Activated CD8-positive, alpha-beta memory T cell treated with anti-CD3 and anti-CD28 coated beads, Interleukin-2, amount 50 U/mL, for 1 hour (primary cell): Measurements from ENCODE around the gene REM2.

Experiments used
- DNase-seq: peaks from one replicate; pipeline ENCODE4 v3.0.0-alpha.2; 2020; ENCODE audit errors: extremely low read depth

Gene REM2, protein sequence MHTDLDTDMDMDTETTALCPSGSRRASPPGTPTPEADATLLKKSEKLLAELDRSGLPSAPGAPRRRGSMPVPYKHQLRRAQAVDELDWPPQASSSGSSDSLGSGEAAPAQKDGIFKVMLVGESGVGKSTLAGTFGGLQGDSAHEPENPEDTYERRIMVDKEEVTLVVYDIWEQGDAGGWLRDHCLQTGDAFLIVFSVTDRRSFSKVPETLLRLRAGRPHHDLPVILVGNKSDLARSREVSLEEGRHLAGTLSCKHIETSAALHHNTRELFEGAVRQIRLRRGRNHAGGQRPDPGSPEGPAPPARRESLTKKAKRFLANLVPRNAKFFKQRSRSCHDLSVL

DNA sequence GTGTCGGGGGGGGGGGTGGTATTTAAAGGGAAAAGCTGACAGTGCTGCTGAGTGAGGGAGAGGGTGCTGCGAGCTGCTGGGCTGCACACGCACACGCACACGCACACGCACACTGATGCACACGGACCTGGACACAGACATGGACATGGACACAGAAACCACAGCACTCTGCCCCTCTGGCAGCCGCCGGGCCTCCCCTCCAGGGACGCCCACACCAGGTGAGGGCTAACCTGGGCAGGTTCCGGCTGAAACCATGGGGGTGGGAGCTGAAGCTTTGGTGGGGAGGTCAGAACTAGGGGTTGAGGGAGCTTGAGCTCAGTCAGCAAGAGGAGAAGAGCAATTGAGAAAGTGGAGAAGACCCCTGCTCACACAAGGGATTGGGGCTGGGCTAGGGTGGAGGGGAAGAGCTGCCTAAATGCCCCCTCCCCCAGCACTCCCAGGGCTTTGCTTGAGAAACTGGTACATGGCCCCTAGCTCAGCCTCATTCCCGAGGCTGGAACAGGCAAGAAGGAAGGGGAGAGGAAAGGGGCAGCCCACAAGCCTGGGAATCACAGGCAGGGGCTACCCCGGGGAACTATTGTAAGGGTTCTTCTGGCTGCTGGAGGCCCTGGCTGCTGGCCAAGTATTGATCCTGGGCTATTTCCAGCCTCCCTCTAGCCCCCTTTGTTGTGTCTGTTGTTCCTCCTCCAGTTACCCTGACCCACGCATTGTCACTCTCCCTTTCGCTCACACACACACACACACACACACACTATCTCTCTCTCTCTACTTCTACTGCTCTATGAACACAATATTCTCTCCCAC, at the start of gene REM2:
Gene REM2, plus strand, starts transcription at position 50 of the 804 bp plus-strand sequence. Its CDS starts 66 bp downstream, at position 116.
- DNase-seq, result no peak

DNA sequence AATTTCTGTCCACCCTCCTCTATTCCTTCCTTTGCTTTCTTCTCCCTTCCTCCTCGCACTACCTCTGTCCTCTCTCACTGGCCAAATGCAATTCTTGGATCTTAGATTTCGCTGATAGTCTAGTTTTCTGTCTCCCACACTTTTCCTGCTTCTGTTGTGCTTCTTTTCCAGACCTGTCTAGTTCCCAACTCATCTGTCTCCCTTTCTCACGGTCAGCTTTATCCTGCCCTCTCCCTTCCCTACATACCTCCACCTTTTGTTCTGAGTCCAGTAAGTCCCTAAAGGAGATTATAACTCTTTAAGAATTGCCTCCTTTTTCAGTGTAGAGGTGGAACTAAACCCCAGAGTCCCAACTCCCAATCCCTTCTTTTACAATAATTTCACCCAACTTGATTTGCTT, 47.5 kb upstream of the REM2 start:
- DNase-seq, result no peak

GRCh38 chr14:22836301-22837113, 46.5 kb upstream of the REM2 start, which contains the start of gene MMP14:
TSS of gene MMP14 (plus strand) at chr14:22836585. CDS start at chr14:22836818, 233 bp downstream.
- DNase-seq, result no peak

GRCh38 chr14:22837114-22837749, 45.8 kb upstream of the REM2 start:
- DNase-seq, result no peak

DNA sequence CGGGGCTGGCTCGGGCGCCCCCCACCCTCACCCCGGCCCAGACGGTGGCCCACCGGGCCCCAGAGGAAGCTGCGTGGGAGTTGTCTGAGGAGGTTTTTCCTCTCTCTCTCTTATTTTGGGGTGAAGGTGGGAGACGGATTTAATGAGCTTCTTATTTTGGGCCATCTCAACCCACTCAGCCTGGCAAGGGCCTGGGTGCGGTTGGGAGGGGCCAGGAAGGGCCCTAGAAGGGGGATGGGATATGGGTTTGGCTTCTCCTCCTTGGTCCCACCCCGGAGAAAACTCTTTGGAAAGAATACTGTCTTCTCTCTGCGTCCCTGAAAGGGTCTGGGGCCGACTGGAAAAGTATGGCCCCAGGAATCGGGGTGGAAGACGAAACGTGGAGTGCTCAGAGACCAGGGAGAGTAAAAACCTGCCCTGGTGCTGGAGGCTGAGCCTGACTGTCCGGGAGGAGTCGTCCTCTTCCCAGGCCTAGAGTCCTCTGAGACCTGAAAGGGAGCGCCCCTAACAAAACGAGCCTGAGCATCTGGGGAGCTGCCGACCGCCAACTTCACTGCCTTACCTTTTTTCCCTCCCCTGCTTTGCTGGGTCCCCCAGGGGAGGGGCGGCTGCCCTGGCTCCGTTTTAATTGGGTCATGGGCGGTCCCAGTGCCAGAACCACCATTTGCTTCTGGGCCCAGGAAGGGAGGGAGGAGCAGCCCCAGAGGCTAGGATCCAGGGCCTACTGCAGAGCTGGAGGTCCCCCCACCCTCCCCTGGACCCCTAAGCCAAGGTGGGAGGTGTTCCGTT, 45.1 kb upstream of the REM2 start:
- no peak for DNase-seq

DNA sequence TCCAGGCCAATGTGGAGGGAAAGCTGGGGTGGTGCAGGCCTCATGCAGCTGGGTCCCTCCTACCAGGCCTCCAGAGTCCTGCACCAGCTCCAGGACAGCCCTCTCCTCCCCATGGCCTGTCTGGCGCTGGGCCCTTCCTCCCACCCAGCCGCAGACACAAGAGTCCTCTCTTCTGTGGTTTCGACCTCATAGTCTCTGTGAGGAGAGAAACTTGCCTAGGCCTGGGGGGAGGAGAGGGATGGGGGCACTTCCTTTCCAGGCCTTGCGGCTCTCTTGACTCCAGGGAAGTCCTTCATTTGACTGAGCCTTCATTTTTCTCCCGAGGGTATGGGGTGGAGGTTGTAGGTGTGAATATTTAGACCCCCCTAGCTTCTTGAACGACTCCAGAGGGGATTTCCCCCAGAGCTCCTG, 44.4 kb upstream of the REM2 start:
- no peak for DNase-seq

- DNase-seq, result no peak
These were observed 43.8 kb upstream of the REM2 start for GRCh38 chr14:22839159-22839779.

- DNase-seq, result no peak
These were observed 41.7 kb upstream of the REM2 start for GRCh38 chr14:22841311-22841710.

- no peak for DNase-seq
These were observed 41.3 kb upstream of the REM2 start for GRCh38 chr14:22841769-22842168.

- no peak for DNase-seq
These were observed 40.6 kb upstream of the REM2 start for GRCh38 chr14:22842211-22843122.

DNA sequence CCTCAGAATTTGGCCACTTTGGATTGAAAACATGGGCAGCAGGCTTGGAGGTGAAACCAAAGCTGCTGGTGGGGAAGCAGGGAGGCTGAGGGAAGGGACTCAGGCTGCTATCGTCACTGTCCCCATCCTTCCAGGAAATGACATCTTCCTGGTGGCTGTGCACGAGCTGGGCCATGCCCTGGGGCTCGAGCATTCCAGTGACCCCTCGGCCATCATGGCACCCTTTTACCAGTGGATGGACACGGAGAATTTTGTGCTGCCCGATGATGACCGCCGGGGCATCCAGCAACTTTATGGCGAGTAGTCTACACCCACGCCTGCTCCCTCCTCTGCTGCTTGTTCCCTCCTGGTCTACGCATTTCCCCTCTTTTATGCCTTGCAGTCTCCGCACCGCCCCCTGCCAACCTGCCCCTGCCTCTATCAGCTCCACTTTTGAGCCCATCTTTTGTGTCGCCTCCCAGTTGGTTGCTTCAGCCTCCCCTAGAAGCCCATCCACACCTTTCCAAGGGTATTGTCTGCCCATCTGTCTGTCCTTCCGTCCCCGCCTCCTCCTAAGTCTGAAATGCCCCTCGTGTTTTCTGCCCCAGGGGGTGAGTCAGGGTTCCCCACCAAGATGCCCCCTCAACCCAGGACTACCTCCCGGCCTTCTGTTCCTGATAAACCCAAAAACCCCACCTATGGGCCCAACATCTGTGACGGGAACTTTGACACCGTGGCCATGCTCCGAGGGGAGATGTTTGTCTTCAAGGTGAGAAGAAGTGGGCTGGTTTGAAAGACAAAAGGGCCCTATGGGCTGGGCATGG, 39.7 kb upstream of the REM2 start:
- no peak for DNase-seq

DNA sequence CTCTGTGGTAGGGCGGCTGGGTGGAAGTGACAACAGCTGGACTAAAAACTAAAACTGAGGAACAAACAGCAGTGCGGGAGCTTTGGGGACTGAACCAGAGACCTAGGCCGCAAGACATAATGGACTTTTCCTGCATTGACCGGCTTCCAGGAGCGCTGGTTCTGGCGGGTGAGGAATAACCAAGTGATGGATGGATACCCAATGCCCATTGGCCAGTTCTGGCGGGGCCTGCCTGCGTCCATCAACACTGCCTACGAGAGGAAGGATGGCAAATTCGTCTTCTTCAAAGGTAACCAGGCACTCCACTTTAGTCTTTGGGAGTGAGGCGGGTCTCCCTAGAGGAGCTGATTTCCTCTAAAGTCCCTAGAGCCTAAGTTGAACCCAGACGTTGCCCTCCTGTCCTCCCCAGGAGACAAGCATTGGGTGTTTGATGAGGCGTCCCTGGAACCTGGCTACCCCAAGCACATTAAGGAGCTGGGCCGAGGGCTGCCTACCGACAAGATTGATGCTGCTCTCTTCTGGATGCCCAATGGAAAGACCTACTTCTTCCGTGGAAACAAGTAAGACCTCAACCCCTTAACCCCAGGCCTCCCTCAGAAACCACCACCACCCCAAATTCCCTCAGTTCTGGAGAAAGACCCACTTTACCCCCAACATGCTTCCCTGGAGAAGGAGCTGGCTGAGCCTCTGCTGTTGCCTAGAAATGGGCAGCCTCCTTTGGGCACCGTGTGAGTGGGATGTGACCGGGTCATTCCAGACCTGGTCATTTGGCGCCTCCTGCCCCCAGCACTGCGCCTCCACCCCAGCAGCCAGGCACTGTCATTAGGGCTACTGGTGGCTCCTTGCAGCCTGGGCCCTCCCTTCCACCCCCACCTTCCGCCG, 38.6 kb upstream of the REM2 start:
- no peak for DNase-seq

DNA sequence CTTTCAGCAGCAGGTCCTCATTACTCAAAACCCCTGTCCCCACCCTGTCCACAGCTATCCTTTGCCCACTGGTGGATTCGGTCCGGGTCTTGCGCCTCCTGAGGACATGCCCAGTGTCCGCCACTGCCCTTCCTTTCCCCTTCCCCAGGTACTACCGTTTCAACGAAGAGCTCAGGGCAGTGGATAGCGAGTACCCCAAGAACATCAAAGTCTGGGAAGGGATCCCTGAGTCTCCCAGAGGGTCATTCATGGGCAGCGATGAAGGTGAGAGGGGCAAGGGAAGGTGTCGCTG, 38.0 kb upstream of the REM2 start:
- DNase-seq, result no peak

DNA sequence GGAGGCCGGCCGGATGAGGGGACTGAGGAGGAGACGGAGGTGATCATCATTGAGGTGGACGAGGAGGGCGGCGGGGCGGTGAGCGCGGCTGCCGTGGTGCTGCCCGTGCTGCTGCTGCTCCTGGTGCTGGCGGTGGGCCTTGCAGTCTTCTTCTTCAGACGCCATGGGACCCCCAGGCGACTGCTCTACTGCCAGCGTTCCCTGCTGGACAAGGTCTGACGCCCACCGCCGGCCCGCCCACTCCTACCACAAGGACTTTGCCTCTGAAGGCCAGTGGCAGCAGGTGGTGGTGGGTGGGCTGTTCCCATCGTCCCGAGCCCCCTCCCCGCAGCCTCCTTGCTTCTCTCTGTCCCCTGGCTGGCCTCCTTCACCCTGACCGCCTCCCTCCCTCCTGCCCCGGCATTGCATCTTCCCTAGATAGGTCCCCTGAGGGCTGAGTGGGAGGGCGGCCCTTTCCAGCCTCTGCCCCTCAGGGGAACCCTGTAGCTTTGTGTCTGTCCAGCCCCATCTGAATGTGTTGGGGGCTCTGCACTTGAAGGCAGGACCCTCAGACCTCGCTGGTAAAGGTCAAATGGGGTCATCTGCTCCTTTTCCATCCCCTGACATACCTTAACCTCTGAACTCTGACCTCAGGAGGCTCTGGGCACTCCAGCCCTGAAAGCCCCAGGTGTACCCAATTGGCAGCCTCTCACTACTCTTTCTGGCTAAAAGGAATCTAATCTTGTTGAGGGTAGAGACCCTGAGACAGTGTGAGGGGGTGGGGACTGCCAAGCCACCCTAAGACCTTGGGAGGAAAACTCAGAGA, 37.0 kb upstream of the REM2 start:
- DNase-seq, result no peak

GRCh38 chr14:22846811-22847307, 36.2 kb upstream of the REM2 start:
- DNase-seq, result no peak

GRCh38 chr14:22847661-22848341, 35.2 kb upstream of the REM2 start:
- no peak for DNase-seq
